Dermis microvascular lymphatic vessel endothelial cell (primary cell): Measurements from ENCODE around the gene CYP4B1. TPM values are rescaled to one million over a fixed set of nuclear protein-coding genes. Genes with fewer than 3 reads are reported as not detected.
"Not testable (repeated sequence)": the region's sequence is repeated elsewhere in the genome, so short reads cannot be mapped to it uniquely, and the experiment has no call there.

Experiments used
- DNase-seq, 2 donors: peaks; one replicate each; pipeline versions ENCODE4 v3.0.0 to v3.0.0-alpha.2; 2010; ENCODE audit warnings: low read depth in 2 of 2
- total RNA-seq: library from RNA; depleted of rRNA; stranded (reverse); fragments of >200 nt; gene quantifications from 2 replicates; pipeline ENCODE4 v1.2.1, GENCODE V29; 2014

The CYP4B1 gene
- total RNA-seq, 1 donor from 2014 or later = not detected

DNA sequence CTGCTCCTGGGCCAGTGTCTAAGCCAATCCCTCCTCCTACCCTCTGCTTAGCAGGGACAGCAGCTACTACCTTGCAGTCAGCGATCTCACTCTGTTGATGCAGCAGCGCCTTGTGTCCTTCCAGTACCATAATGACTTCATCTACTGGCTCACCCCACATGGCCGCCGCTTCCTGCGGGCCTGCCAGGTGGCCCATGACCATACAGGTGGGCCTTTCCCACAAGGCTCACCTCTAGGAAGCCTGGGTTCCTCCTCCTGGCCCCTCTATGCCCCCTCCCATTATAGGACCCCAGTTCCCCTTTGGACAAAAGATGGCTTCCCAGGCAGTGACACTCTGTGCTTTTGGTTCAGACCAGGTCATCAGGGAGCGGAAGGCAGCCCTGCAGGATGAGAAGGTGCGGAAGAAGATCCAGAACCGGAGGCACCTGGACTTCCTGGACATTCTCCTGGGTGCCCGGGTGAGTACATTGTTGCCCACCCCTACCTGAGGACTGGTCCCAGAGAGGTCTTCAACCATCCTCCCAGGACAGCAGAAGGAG, 15.1 kb downstream of the CYP4B1 start:
- DNase-seq = no peak

GRCh38 chr1:46815133-46815532, 16.3 kb downstream of the CYP4B1 start:
- DNase-seq = no peak

DNA sequence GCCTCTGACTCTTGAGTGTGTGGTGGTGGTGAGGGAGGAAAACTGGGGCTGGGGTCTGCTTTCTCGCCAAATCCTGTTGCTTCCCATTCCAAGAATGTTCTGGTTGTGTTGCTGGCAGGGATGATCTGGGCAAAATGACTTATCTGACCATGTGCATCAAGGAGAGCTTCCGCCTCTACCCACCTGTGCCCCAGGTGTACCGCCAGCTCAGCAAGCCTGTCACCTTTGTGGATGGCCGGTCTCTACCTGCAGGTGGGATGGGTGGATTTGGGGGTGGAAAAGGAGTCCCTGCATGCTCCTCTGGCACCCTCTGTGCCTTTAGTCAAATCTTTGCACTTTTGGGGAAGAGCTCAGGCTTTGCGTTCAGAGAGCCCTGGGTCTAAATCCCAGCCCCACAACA, 18.1 kb downstream of the CYP4B1 start:
- DNase-seq = no peak

- no peak for DNase-seq
Observed at GRCh38 chr1:46817814-46818213, 19.0 kb downstream of the CYP4B1 start.

DNA sequence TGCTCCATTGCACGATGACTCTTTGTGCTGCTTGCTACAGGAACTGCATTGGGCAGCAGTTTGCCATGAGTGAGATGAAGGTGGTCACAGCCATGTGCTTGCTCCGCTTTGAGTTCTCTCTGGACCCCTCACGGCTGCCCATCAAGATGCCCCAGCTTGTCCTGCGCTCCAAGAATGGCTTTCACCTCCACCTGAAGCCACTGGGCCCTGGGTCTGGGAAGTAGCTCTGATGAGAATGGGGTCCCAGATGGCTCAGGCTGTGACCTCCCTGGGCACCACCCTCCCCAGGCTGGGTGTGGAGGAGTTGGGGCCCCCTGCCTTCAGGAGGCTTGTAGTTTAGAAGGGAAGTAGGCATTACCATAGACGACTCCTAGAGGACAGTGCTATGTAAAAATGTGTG, 19.7 kb downstream of the CYP4B1 start:
- DNase-seq = no peak

DNA sequence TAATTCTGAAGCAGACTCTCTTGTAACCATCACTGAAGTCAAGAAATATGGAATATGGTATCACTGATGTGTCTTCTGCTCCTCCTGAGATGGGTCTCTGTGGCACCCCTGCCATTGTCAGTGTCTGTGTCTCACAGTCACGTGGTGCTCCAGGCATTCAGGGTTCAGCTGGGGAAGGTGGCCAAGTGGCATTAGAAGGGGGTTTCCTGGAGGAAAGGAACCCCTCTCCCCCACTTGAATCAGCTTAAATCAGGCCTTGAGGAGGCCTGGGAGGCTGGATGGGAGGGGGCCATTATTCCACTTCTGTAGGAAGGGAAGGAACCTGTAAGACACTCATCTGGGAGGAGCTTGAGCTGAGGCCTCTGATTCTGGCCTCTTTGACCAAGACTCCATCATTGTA, 20.5 kb downstream of the CYP4B1 start:
- DNase-seq = no peak

- DNase-seq = no peak
Observed at GRCh38 chr1:46820076-46820475, 21.2 kb downstream of the CYP4B1 start.

- DNase-seq = no peak
Observed at GRCh38 chr1:46820560-46821060, 21.8 kb downstream of the CYP4B1 start.

DNA sequence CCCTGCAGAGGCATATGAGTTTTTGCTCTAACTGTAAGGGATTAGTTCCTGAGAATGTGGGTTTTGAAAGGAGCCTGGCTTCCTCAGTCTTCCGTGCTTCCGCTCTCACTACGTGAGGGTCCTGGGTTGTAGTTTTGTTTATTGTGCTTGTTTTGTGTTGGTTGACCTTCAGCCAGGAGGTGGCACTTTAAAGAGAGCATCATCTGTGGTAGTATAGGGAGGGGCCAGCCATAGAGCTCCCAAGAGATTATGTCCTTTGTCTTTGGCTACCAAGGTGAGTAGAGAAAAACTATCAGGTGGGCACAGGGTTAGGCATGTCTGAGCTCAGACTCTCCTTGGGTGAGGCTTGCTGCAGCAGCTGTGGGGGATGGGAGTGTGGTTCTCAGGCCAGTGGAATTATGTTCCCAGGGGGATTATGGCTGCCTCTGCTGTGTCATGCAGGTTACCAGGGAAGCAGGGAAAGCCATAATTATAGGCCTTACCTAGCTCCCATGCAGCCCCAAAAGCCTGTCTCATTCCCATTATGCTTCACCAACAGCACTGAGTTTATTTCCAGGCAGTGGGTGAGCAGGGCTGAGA, 23.5 kb downstream of the CYP4B1 start:
- DNase-seq = no peak

DNA sequence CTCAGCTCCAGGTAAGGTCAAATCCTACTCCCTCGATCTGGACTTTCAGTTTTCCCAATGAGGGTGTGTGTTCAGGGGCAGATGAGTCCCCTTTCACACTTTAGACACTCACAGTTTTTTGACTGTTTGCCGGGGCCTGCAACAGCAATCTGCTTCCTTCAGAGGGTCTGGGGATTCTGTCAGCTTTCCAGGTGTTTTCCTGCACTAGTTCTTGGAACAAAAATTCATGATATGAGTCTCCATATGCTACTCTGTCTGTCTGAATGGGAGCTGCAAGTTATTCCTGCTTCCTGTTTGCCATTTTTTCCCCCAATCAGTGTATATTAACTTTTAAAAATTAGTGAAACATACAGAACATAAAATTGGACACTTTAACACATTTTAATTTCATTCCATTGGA, 24.3 kb downstream of the CYP4B1 start:
- DNase-seq = no peak

- not testable (repeated sequence) for DNase-seq
Observed at GRCh38 chr1:46826892-46827291, 28.0 kb downstream of the CYP4B1 start.

DNA sequence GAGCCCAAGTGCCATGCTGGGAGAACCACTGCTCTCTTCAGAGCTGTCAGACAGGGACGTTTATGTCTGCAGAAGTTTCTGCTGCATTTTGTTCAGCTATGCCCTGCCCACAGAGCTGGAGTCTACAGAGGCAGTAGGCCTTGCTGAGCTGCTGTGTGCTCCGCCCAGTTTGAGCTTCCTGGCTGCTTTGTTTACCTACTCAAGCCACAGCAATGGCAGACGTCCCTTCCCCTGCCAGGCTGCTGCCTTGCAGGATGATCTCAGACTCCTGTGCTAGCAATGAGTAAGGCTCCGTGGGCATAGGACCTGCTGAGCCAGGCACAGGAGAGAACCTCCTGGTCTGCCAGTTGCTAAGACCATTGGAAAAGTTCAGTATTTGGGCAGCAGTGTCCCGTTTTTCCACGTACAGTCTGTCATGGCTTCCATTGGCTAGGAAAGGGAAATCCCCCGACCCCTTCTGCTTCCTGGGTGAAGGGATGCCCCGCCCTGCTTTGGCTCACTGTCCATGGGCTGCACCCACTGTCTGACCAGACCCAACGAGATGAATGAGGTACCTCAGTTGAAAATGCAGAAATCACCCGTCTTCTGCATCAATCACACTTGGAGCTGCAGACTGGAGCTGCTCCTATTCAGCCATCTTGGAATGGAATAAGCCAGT, 31.9 kb downstream of the CYP4B1 start:
- no peak for DNase-seq

DNA sequence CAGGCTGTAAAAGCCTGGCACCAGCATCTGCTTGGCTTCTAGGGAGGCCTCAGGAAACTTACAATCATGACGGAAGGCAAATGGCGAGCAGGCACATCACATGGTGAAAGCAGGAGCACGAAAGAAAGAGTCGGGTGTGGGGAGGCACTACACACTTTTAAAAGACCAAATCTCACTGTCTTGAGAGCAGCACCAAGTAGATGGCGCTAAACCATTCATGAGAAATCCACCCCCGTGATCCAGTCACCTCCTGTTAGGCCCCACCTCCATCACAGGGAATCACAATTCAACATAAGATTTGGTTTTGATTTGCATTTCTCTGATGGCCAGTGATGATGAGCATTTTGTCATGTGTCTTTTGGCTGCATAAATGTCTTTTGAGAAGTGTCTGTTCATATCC, 36.6 kb downstream of the CYP4B1 start:
- not testable (repeated sequence) for DNase-seq

GRCh38 chr1:46846386-46846785, 47.5 kb downstream of the CYP4B1 start:
- DNase-seq = not testable (repeated sequence)

DNA sequence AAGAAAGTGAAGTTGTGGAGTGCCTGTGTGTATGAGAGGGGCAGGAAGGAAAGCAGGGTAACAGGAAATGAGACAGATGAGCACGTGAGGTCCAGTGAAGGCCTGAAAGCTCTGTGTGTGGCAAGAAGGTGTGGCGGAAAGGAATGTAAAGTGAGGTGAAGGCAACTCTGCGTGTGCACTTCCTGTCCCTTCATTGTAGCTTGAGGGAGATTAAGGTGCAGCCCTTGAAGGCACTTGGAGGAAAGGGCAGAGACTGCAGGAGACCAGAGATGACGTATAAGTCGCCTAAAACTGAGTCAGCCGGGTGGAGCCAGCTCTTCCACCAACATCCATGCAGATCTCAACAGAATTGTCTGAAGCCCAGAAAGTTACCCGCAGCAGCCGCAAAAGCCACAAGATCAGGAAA, 58.8 kb downstream of the CYP4B1 start:
- not testable (repeated sequence) for DNase-seq

DNA sequence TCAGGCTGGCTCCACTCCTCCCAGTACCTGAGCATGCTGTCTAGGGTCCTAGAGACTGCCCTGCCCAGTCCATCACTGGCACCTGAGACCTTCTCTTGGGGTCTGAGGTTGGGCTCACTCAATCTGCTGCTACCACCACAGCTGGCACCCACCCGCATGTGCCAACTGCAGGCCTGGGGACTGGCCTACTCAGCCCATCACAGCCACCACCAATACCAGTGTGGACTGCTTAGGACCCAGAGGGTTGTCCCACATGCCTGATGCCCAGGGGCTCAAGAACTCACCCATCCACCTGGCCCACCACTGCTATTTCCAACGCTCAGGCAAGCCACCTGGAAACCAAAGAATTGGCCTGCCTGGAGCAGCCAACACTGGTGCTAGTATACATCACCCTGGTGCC, 63.5 kb downstream of the CYP4B1 start:
- no peak for DNase-seq

Other genes with a start within 250 kb of the CYP4B1 start
- not detected in 2 replicates for gene KNCN, start 247.4 kb upstream of the CYP4B1 start, total RNA-seq
- gene MKNK1, start 194.8 kb upstream of the CYP4B1 start, total RNA-seq = 14.6 and 17.1 TPM in 2 replicates
- gene MOB3C, start 182.2 kb upstream of the CYP4B1 start, total RNA-seq = 8.6 and 9.9 TPM in 2 replicates
- 25.0 and 25.4 TPM in 2 replicates for gene ATPAF1, start 130.7 kb upstream of the CYP4B1 start, total RNA-seq
- gene TEX38, start 127.2 kb upstream of the CYP4B1 start, total RNA-seq = not detected in 2 replicates
- 56.5 and 57.1 TPM in 2 replicates for gene EFCAB14, start 79.9 kb upstream of the CYP4B1 start, total RNA-seq
- gene CYP4A11, start 142.4 kb downstream of the CYP4B1 start, total RNA-seq = not detected in 2 replicates
- 1.5 and 3.4 TPM in 2 replicates for gene CYP4X1, start 224.6 kb downstream of the CYP4B1 start, total RNA-seq